ENCODE results near the gene FBXO28.

The FBXO28 gene

GRCh38 chr1:224123136-224123535 lies 9.2 kb downstream of the FBXO28 start:
- Histone ChIP-seq H3K4me1 (ENCODE audit: insufficient read depth, low read length) (no peaks in the 10 kb centered on the region), H3K36me3 (ENCODE audit: insufficient read depth, low read length) (peaks cover 24% of the 10 kb centered on the region)
- WGBS: 98% methylated on average over 4 of the region's 4 CpGs

GRCh38 chr1:224124220-224124619 lies 10.3 kb downstream of the FBXO28 start:
- no peak overlapping the region for H3K9ac ChIP-seq (ENCODE audit: low read depth, low read length)
- no peaks in the 10 kb centered on the region for H3K9me3 ChIP-seq (ENCODE audit: insufficient read depth, low read depth, low read length)
- H3K27ac ChIP-seq (ENCODE audit: low read depth, low read length): no peak overlapping the region
- no peaks in the 10 kb centered on the region for H3K27me3 ChIP-seq (ENCODE audit: insufficient read depth, low read length)
- H3K4me3 ChIP-seq (ENCODE audit: low read length): no peak overlapping the region
- H3K4me1 ChIP-seq (ENCODE audit: insufficient read depth, low read length): no peaks in the 10 kb centered on the region
- H3K36me3 ChIP-seq (ENCODE audit: insufficient read depth, low read length): peaks cover 20% of the 10 kb centered on the region

More at GRCh38 chr1:224123136-224123535, 9.2 kb downstream of the FBXO28 start:
- Histone ChIP-seq H3K27me3 (ENCODE audit: insufficient read depth, low read length) (no peaks in the 10 kb centered on the region), H3K27ac (ENCODE audit: low read depth, low read length) (no peak overlapping the region), H3K9ac (ENCODE audit: low read depth, low read length) (no peak overlapping the region), H3K9me3 (ENCODE audit: insufficient read depth, low read depth, low read length) (no peaks in the 10 kb centered on the region), H3K4me3 (ENCODE audit: low read length) (no peak overlapping the region)

GRCh38 chr1:224127925-224128819 lies 14.3 kb downstream of the FBXO28 start:
- peaks cover 3% of the 10 kb centered on the region; the same call in 1 of the 2 replicates for H3K9me3 ChIP-seq (ENCODE audit: insufficient read depth, low read depth, low read length)
- H3K27me3 ChIP-seq (ENCODE audit: insufficient read depth, low read length): no peaks in the 10 kb centered on the region
- WGBS: 100% methylated on average over 2 of the region's 5 CpGs
- no peak overlapping the region for H3K4me3 ChIP-seq (ENCODE audit: low read length)
- no peaks in the 10 kb centered on the region for H3K4me1 ChIP-seq (ENCODE audit: insufficient read depth, low read length)
- no peak overlapping the region for H3K27ac ChIP-seq (ENCODE audit: low read depth, low read length)
- H3K9ac ChIP-seq (ENCODE audit: low read depth, low read length): no peak overlapping the region
- peaks cover 36% of the 10 kb centered on the region for H3K36me3 ChIP-seq (ENCODE audit: insufficient read depth, low read length)

- Histone ChIP-seq H3K27ac (ENCODE audit: low read depth, low read length) (no peak overlapping the region), H3K4me3 (ENCODE audit: low read length) (no peak overlapping the region), H3K4me1 (ENCODE audit: insufficient read depth, low read length) (no peaks in the 10 kb centered on the region), H3K9ac (ENCODE audit: low read depth, low read length) (no peak overlapping the region), H3K9me3 (ENCODE audit: insufficient read depth, low read depth, low read length) (peaks cover 3% of the 10 kb centered on the region; the same call in 1 of the 2 replicates), H3K27me3 (ENCODE audit: insufficient read depth, low read length) (no peaks in the 10 kb centered on the region), H3K36me3 (ENCODE audit: insufficient read depth, low read length) (peaks cover 63% of the 10 kb centered on the region)
Measured at GRCh38 chr1:224131253-224131652, 17.3 kb downstream of the FBXO28 start.

- Histone ChIP-seq H3K9ac (ENCODE audit: low read depth, low read length) (no peak overlapping the region), H3K9me3 (ENCODE audit: insufficient read depth, low read depth, low read length) (peaks cover 3% of the 10 kb centered on the region; the same call in 1 of the 2 replicates), H3K36me3 (ENCODE audit: insufficient read depth, low read length) (peaks cover 71% of the 10 kb centered on the region), H3K4me3 (ENCODE audit: low read length) (no peak overlapping the region), H3K4me1 (ENCODE audit: insufficient read depth, low read length) (no peaks in the 10 kb centered on the region), H3K27ac (ENCODE audit: low read depth, low read length) (no peak overlapping the region), H3K27me3 (ENCODE audit: insufficient read depth, low read length) (no peaks in the 10 kb centered on the region)
- 87% methylated on average over 1 of the region's 1 CpG for WGBS
Measured at GRCh38 chr1:224132901-224133300, 19.0 kb downstream of the FBXO28 start.

- Histone ChIP-seq H3K9me3 (ENCODE audit: insufficient read depth, low read depth, low read length) (peaks cover 3% of the 10 kb centered on the region; the same call in 1 of the 2 replicates), H3K9ac (ENCODE audit: low read depth, low read length) (no peak overlapping the region), H3K27me3 (ENCODE audit: insufficient read depth, low read length) (no peaks in the 10 kb centered on the region), H3K4me1 (ENCODE audit: insufficient read depth, low read length) (no peaks in the 10 kb centered on the region), H3K27ac (ENCODE audit: low read depth, low read length) (no peak overlapping the region), H3K36me3 (ENCODE audit: insufficient read depth, low read length) (peaks cover 77% of the 10 kb centered on the region), H3K4me3 (ENCODE audit: low read length) (no peak overlapping the region)
- 100% methylated on average over 2 of the region's 5 CpGs for WGBS
Measured at GRCh38 chr1:224133741-224134299, 19.9 kb downstream of the FBXO28 start.

GRCh38 chr1:224137518-224137917 lies 23.6 kb downstream of the FBXO28 start:
- Histone ChIP-seq H3K4me1 (ENCODE audit: insufficient read depth, low read length) (no peaks in the 10 kb centered on the region), H3K27me3 (ENCODE audit: insufficient read depth, low read length) (no peaks in the 10 kb centered on the region), H3K4me3 (ENCODE audit: low read length) (no peak overlapping the region), H3K27ac (ENCODE audit: low read depth, low read length) (no peak overlapping the region), H3K36me3 (ENCODE audit: insufficient read depth, low read length) (peaks cover 77% of the 10 kb centered on the region), H3K9me3 (ENCODE audit: insufficient read depth, low read depth, low read length) (no peaks in the 10 kb centered on the region), H3K9ac (ENCODE audit: low read depth, low read length) (no peak overlapping the region)

GRCh38 chr1:224138198-224138597 lies 24.3 kb downstream of the FBXO28 start:
- Histone ChIP-seq H3K9me3 (ENCODE audit: insufficient read depth, low read depth, low read length) (no peaks in the 10 kb centered on the region), H3K36me3 (ENCODE audit: insufficient read depth, low read length) (peaks cover 74% of the 10 kb centered on the region), H3K27me3 (ENCODE audit: insufficient read depth, low read length) (no peaks in the 10 kb centered on the region), H3K9ac (ENCODE audit: low read depth, low read length) (no peak overlapping the region), H3K27ac (ENCODE audit: low read depth, low read length) (no peak overlapping the region), H3K4me1 (ENCODE audit: insufficient read depth, low read length) (no peaks in the 10 kb centered on the region), H3K4me3 (ENCODE audit: low read length) (no peak overlapping the region)
- WGBS: 77% methylated on average over 3 of the region's 3 CpGs

- H3K4me1 ChIP-seq (ENCODE audit: insufficient read depth, low read length): no peaks in the 10 kb centered on the region
- H3K27ac ChIP-seq (ENCODE audit: low read depth, low read length): no peak overlapping the region
- peaks cover 58% of the 10 kb centered on the region for H3K36me3 ChIP-seq (ENCODE audit: insufficient read depth, low read length)
- no peak overlapping the region for H3K4me3 ChIP-seq (ENCODE audit: low read length)
- H3K27me3 ChIP-seq (ENCODE audit: insufficient read depth, low read length): no peaks in the 10 kb centered on the region
- H3K9me3 ChIP-seq (ENCODE audit: insufficient read depth, low read depth, low read length): no peaks in the 10 kb centered on the region
- 98% methylated on average over 3 of the region's 3 CpGs for WGBS
- H3K9ac ChIP-seq (ENCODE audit: low read depth, low read length): no peak overlapping the region
Measured at GRCh38 chr1:224141693-224142092, 27.8 kb downstream of the FBXO28 start.

- H3K27me3 ChIP-seq (ENCODE audit: insufficient read depth, low read length): no peaks in the 10 kb centered on the region
- no peak overlapping the region for H3K4me3 ChIP-seq (ENCODE audit: low read length)
- H3K4me1 ChIP-seq (ENCODE audit: insufficient read depth, low read length): no peaks in the 10 kb centered on the region
- no peaks in the 10 kb centered on the region for H3K9me3 ChIP-seq (ENCODE audit: insufficient read depth, low read depth, low read length)
- H3K27ac ChIP-seq (ENCODE audit: low read depth, low read length): no peak overlapping the region
- 72% methylated on average over 1 of the region's 1 CpG for WGBS
- H3K36me3 ChIP-seq (ENCODE audit: insufficient read depth, low read length): peaks cover 43% of the 10 kb centered on the region
- H3K9ac ChIP-seq (ENCODE audit: low read depth, low read length): no peak overlapping the region
Measured at GRCh38 chr1:224149709-224150108, 35.8 kb downstream of the FBXO28 start.

GRCh38 chr1:224151117-224151516 lies 37.2 kb downstream of the FBXO28 start:
- Histone ChIP-seq H3K9me3 (ENCODE audit: insufficient read depth, low read depth, low read length) (no peaks in the 10 kb centered on the region), H3K9ac (ENCODE audit: low read depth, low read length) (no peak overlapping the region), H3K27me3 (ENCODE audit: insufficient read depth, low read length) (no peaks in the 10 kb centered on the region), H3K27ac (ENCODE audit: low read depth, low read length) (no peak overlapping the region), H3K4me1 (ENCODE audit: insufficient read depth, low read length) (no peaks in the 10 kb centered on the region), H3K36me3 (ENCODE audit: insufficient read depth, low read length) (peaks cover 45% of the 10 kb centered on the region), H3K4me3 (ENCODE audit: low read length) (no peak overlapping the region)
- 95% methylated on average over 2 of the region's 3 CpGs for WGBS
